ENCODE results near the gene INPP5A. TPM values are rescaled to one million over a fixed set of nuclear protein-coding genes. Genes with fewer than 3 reads are reported as not detected.

Gene INPP5A
- total and polyA plus RNA-seq, 2 experiments from 2014 or later, result 41.2 to 53.6 TPM

DNA sequence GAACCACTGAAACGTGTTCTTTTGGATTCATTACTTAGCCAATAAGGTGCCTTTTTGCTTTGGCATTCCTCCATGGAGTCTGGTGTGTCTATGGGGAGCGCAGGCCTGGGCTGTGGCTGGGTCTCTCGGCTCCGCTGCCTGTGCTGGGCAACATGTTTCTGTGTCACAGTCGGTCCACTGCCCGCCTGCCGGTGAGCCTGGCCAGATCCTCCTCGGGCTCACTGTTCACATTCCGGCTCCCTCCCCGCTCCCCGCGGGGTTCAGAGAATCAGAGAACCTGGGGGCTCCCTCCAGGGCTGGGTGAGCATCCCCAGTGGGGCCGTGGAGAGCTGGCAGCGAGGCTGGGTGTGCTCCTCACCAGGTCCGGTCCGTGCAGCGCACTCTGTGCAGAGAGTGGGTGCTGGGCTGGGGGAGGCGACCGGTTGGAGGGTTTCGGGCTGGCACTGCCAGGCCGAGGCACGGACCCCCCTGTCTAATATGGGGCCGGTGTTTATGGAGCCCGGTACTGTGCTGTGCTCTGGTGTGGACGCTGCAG is 70.4 kb downstream of the INPP5A start:
- Histone ChIP-seq H3K4me2 (no peak overlapping the region), H3K27me3 (no peaks in the 10 kb centered on the region), H3K4me3 (no peak overlapping the region), H3K4me1 (ENCODE audit: insufficient read depth) (peaks cover 16% of the 10 kb centered on the region), H3K9me3 (ENCODE audit: low read depth) (no peaks in the 10 kb centered on the region), H2AFZ (no peak overlapping the region), H3K27ac (no peak overlapping the region), H3K36me3 (replicated peaks; ENCODE audit: insufficient read depth, low read depth) (no peaks in the 10 kb centered on the region), H3K9me2 (replicated peaks; ENCODE audit: insufficient read depth) (no peaks in the 10 kb centered on the region), H4K20me1 (ENCODE audit: insufficient read depth, poor library complexity, severe bottlenecking) (peaks cover 12% of the 10 kb centered on the region), H3K79me2 (peaks cover 57% of the 10 kb centered on the region)
- TF ChIP-seq, protein P1, sequence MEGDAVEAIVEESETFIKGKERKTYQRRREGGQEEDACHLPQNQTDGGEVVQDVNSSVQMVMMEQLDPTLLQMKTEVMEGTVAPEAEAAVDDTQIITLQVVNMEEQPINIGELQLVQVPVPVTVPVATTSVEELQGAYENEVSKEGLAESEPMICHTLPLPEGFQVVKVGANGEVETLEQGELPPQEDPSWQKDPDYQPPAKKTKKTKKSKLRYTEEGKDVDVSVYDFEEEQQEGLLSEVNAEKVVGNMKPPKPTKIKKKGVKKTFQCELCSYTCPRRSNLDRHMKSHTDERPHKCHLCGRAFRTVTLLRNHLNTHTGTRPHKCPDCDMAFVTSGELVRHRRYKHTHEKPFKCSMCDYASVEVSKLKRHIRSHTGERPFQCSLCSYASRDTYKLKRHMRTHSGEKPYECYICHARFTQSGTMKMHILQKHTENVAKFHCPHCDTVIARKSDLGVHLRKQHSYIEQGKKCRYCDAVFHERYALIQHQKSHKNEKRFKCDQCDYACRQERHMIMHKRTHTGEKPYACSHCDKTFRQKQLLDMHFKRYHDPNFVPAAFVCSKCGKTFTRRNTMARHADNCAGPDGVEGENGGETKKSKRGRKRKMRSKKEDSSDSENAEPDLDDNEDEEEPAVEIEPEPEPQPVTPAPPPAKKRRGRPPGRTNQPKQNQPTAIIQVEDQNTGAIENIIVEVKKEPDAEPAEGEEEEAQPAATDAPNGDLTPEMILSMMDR (IDR thresholded peaks at IDR 0.05; ENCODE audit: poor library complexity), result no peak
- TF ChIP-seq EZH2 (IDR thresholded peaks at IDR 0.05; ENCODE audit: borderline replicate concordance), result no peak
- no peak for TF ChIP-seq EZH2phosphoT487 (IDR thresholded peaks at IDR 0.05; ENCODE audit: low read depth, severe bottlenecking, unreplicated experiment)
- DNase-seq (ENCODE audit: low spot score), result no peak
- WGBS (ENCODE audit: low lambda C conversion rate, missing lambda C conversion rate), result 94% methylated on average over 25 of the region's 25 CpGs

DNA sequence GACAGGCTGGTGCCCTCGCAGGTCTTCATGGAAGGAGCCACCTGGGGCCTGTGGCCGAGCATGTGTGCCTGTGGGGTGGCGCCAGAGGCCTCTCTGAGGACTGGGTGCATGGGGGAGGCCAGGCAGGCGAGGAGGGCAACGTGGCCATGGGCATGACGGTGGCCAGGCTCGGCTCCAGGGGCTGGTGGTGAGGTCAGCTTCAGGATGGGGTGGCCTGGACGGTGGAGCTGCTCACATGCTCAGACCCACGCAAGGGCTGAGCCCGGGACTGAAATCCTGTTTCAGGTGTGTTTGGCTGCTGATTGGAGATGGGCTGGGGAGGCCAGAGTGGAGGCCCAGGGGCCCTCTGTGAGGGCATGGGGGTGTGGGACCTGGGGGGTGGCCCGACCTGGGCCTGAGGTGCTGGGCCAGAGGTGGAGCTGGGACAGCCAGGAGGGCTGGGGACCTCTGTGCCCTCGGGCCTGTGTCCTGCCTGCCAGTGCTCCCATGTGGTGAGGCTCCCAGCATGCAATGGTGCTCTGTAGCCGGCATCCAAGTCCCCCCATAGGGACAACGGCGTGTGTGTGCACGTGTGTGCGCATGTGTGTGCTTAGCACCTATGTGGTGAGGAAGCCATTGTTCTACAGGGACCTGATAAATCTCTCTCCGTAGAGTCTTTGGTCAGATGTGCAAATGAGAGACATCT is 71.1 kb downstream of the INPP5A start:
- H3K36me3 ChIP-seq (replicated peaks; ENCODE audit: insufficient read depth, low read depth), result no peaks in the 10 kb centered on the region
- no peak overlapping the region for H2AFZ ChIP-seq
- DNase-seq (ENCODE audit: low spot score), result no peak
- no peak for TF ChIP-seq EZH2phosphoT487 (IDR thresholded peaks at IDR 0.05; ENCODE audit: low read depth, severe bottlenecking, unreplicated experiment)
- no peaks in the 10 kb centered on the region for H3K9me2 ChIP-seq (replicated peaks; ENCODE audit: insufficient read depth)
- 87% methylated on average over 16 of the region's 18 CpGs for WGBS (ENCODE audit: low lambda C conversion rate, missing lambda C conversion rate)
- H4K20me1 ChIP-seq (ENCODE audit: insufficient read depth, poor library complexity, severe bottlenecking), result peaks cover 10% of the 10 kb centered on the region
- no peaks in the 10 kb centered on the region for H3K9me3 ChIP-seq (ENCODE audit: low read depth)
- no peak overlapping the region for H3K4me2 ChIP-seq
- no peak overlapping the region for H3K27ac ChIP-seq
- peaks cover 51% of the 10 kb centered on the region for H3K79me2 ChIP-seq
- H3K4me3 ChIP-seq, result no peak overlapping the region
- no peaks in the 10 kb centered on the region for H3K27me3 ChIP-seq
- H3K4me1 ChIP-seq (ENCODE audit: insufficient read depth), result peaks cover 19% of the 10 kb centered on the region

DNA sequence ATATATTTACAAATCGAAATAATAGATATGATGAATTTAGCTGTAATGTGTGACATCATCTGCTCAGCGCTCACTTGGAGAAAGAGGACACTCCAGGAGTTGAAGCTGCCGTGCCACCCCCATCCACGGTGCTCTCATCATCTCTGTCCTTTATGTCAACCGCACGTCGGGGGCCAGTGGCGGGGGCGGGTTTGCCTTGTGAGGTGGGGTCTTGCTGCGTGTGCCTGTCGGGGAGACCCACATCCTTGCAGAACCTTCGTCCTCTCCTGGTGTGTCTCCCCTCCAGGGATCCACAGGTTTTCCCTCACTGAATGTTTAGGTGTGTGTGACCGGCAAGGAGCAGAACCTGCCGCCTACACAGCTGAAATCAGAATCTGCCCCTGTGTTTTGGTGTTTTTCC is 71.6 kb downstream of the INPP5A start:
- Histone ChIP-seq H3K9me2 (replicated peaks; ENCODE audit: insufficient read depth) (no peaks in the 10 kb centered on the region), H4K20me1 (ENCODE audit: insufficient read depth, poor library complexity, severe bottlenecking) (peaks cover 9% of the 10 kb centered on the region), H3K4me3 (no peak overlapping the region), H3K79me2 (peaks cover 45% of the 10 kb centered on the region), H3K27ac (no peak overlapping the region), H3K4me2 (no peak overlapping the region), H3K9me3 (ENCODE audit: low read depth) (no peaks in the 10 kb centered on the region), H3K27me3 (no peaks in the 10 kb centered on the region), H3K4me1 (ENCODE audit: insufficient read depth) (peaks cover 20% of the 10 kb centered on the region), H3K36me3 (replicated peaks; ENCODE audit: insufficient read depth, low read depth) (no peaks in the 10 kb centered on the region), H2AFZ (no peak overlapping the region)
- TF ChIP-seq, protein P1 (IDR thresholded peaks at IDR 0.05; ENCODE audit: poor library complexity), result no peak
- WGBS (ENCODE audit: low lambda C conversion rate, missing lambda C conversion rate), result 97% methylated on average over 14 of the region's 14 CpGs
- DNase-seq (ENCODE audit: low spot score), result no peak

DNA sequence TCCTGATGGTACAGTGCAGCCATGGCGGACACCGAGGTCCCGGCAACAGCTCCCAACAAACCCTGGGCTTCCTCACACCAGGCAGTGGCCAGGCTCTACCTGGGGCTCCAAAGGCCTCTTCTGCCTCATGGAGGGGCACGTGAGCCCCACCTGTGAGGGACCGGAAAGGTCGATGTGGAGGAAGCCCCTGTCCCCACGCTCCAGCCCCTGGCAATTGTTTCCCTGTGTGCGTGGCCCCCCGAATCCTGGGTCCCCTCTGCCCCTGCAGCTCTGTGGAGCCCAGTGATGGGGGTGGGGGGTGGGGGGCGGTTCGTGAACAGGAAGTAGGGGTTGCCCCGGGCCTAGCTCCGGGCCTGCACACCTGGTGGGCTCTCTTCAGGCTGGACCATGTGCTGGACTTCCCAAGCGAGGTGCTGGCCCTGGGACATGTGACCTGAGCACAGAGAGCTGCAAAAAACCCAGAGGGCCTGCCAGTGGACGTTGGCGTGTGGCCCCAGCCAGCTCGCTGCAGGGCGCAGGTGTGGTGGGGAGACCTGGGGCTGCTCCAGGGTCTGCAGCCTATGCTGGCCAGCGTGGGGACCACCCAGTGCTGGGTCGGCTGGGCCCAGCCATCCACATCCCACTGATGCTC is 72.6 kb downstream of the INPP5A start:
- H3K36me3 ChIP-seq (replicated peaks; ENCODE audit: insufficient read depth, low read depth), result no peaks in the 10 kb centered on the region
- no peak overlapping the region for H3K27ac ChIP-seq
- no peak overlapping the region for H3K4me2 ChIP-seq
- H3K79me2 ChIP-seq, result peaks cover 38% of the 10 kb centered on the region
- H4K20me1 ChIP-seq (ENCODE audit: insufficient read depth, poor library complexity, severe bottlenecking), result peaks cover 9% of the 10 kb centered on the region
- no peaks in the 10 kb centered on the region for H3K27me3 ChIP-seq
- no peak overlapping the region for H3K4me3 ChIP-seq
- H2AFZ ChIP-seq, result no peak overlapping the region
- H3K9me3 ChIP-seq (ENCODE audit: low read depth), result no peaks in the 10 kb centered on the region
- no peak for DNase-seq (ENCODE audit: low spot score)
- no peak for TF ChIP-seq EZH2phosphoT487 (IDR thresholded peaks at IDR 0.05; ENCODE audit: low read depth, severe bottlenecking, unreplicated experiment)
- TF ChIP-seq, protein P1 (IDR thresholded peaks at IDR 0.05; ENCODE audit: poor library complexity), result no peak
- no peak for TF ChIP-seq EZH2 (IDR thresholded peaks at IDR 0.05; ENCODE audit: borderline replicate concordance)
- no peaks in the 10 kb centered on the region for H3K9me2 ChIP-seq (replicated peaks; ENCODE audit: insufficient read depth)
- peaks cover 20% of the 10 kb centered on the region for H3K4me1 ChIP-seq (ENCODE audit: insufficient read depth)
- WGBS (ENCODE audit: low lambda C conversion rate, missing lambda C conversion rate), result 98% methylated on average over 17 of the region's 20 CpGs
